PC-3 (cell line): ENCODE data around the gene STK39.

Experiments
- CTCF ChIP-seq: fragments of 300-600 bp; sonication (generic); conservative IDR thresholded peaks from 2 replicates; pipeline ENCODE4 v1.5.1; 2017; ENCODE audit warnings: antibody characterized with exemption, low read depth, mild to moderate bottlenecking, low read length
- EZH2 ChIP-seq: fragments of 300-600 bp; sonication (generic); IDR thresholded peaks from one replicate; pipeline ENCODE4 v1.6.1; 2017; ENCODE audit warnings: antibody characterized with exemption, mild to moderate bottlenecking, low read length; ENCODE audit not compliant: unreplicated experiment
- EZH2phosphoT487 ChIP-seq: fragments of 300-600 bp; sonication (generic); IDR thresholded peaks from 2 replicates; pipeline ENCODE4 v1.6.1; 2018; ENCODE audit warnings: mild to moderate bottlenecking, antibody characterized with exemption, low read length, borderline replicate concordance

GRCh38 chr2:167935803-167936110 is 311.6 kb downstream of the STK39 start:
- TF ChIP-seq CTCF (no peak), EZH2phosphoT487 (no peak), EZH2 (no peak)
